ENCODE measurements around the gene PARD3B. TPM values are rescaled to one million over a fixed set of nuclear protein-coding genes. Genes with fewer than 3 reads are reported as not detected.
A peak's percentile ranks its signal among the peaks of the same experiment; 100 is the strongest.

The PARD3B gene
- total RNA-seq, 2 donors from 2014 or later, result 14.7 to 25.0 TPM

DNA sequence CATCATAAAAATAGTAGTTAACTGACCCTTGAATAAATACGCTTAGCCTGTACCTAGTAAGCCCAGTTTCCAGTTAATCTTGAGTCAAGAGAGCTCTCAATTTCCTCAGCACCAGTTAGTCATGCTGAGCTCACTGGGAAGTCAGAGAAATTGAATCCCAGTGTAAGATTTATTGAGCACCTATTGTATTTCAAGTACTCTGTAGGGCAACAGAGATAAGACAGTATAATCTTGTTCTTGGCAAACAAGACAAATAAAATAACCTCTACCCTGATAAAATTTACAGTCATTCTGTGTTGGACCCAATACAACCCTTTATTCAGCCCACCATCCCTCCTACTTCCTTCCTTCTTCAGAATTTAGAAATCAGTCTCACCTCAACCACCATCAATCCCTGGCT, 1065.2 kb downstream of the PARD3B start:
- Histone ChIP-seq H3K4me1 (replicated peaks) (no peaks in the 10 kb centered on the region), H3K36me3 (no peaks in the 10 kb centered on the region), H3K9me3 (no peaks in the 10 kb centered on the region), H3K4me3 (no peak overlapping the region), H3K27me3 (replicated peaks; ENCODE audit: insufficient read depth) (no peaks in the 10 kb centered on the region), H3K27ac (no peak overlapping the region)
- TF ChIP-seq POLR2A (IDR thresholded peaks at IDR 0.05), result no peak
- TF ChIP-seq, protein P1, sequence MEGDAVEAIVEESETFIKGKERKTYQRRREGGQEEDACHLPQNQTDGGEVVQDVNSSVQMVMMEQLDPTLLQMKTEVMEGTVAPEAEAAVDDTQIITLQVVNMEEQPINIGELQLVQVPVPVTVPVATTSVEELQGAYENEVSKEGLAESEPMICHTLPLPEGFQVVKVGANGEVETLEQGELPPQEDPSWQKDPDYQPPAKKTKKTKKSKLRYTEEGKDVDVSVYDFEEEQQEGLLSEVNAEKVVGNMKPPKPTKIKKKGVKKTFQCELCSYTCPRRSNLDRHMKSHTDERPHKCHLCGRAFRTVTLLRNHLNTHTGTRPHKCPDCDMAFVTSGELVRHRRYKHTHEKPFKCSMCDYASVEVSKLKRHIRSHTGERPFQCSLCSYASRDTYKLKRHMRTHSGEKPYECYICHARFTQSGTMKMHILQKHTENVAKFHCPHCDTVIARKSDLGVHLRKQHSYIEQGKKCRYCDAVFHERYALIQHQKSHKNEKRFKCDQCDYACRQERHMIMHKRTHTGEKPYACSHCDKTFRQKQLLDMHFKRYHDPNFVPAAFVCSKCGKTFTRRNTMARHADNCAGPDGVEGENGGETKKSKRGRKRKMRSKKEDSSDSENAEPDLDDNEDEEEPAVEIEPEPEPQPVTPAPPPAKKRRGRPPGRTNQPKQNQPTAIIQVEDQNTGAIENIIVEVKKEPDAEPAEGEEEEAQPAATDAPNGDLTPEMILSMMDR (IDR thresholded peaks at IDR 0.05), result no peak
- no peak for TF ChIP-seq POLR2AphosphoS5 (IDR thresholded peaks at IDR 0.05)
- WGBS, result 67% methylated on average over 1 of the region's 1 CpG
- intact Hi-C loops (cut with DNase I), result no loop called here
- no peak for DNase-seq (ENCODE audit: low spot score)

DNA sequence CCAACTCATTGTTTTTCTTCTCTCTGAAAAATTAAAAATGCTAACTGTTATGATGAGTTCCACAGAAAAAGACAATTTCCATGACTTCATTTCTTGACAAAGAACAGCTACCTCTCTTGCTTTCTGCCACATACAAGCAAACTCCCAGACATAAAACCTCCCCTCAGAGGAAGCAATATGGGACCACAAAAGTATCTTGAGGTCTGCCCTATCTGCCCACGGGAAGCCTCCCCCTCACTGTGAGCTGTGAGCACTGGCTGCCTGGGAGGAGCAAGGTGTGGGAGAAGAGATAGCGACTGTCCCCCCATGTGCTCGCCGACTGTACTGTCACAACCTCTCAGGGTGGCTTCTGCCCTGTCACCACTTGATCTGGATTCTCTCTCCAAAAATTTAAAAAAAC, 1067.4 kb downstream of the PARD3B start:
- Histone ChIP-seq H3K27ac (no peak overlapping the region), H3K36me3 (no peaks in the 10 kb centered on the region), H3K9me3 (no peaks in the 10 kb centered on the region), H3K4me3 (no peak overlapping the region), H3K4me1 (replicated peaks) (no peaks in the 10 kb centered on the region), H3K27me3 (replicated peaks; ENCODE audit: insufficient read depth) (no peaks in the 10 kb centered on the region)
- WGBS, result 75% methylated on average over 4 of the region's 4 CpGs
- intact Hi-C loops (cut with DNase I), result no loop called here
- TF ChIP-seq, protein P1 (IDR thresholded peaks at IDR 0.05), result no peak
- TF ChIP-seq POLR2AphosphoS5 (IDR thresholded peaks at IDR 0.05), result no peak
- TF ChIP-seq POLR2A (IDR thresholded peaks at IDR 0.05), result no peak
- DNase-seq (ENCODE audit: low spot score), result no peak

DNA sequence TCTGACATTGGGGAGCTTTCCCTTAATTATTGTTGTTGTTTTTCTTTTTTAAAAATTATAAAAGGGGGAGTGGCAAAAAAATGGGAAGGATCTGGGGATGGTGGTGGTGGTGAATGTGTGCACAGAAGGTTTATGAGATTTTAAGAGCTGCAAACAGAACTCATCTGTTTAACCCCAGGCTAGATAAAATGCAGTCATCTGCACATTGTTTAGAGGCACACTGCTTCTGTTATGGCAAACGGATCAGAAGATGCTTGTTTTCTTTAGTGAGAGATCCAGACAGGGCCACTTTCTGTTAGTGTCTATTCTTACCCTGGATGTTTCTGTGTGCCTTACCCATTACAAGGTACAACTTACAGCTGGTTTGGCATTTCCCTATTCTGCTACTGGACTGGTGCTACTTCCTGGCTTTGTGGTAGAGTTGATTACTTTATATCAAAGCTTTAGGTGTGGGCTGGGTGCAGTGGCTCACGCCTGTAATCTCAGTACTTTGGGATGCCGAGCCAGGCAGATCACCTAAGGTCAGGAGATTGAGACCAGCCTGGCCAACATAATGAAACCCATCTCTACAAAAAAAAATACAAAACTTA, 1068.8 kb downstream of the PARD3B start:
- Histone ChIP-seq H3K27ac (no peak overlapping the region), H3K36me3 (no peaks in the 10 kb centered on the region), H3K27me3 (replicated peaks; ENCODE audit: insufficient read depth) (no peaks in the 10 kb centered on the region), H3K4me3 (no peak overlapping the region), H3K4me1 (replicated peaks) (no peaks in the 10 kb centered on the region), H3K9me3 (no peaks in the 10 kb centered on the region)
- intact Hi-C loops (cut with DNase I), result no loop called here
- TF ChIP-seq POLR2A (IDR thresholded peaks at IDR 0.05) (no peak), POLR2AphosphoS5 (IDR thresholded peaks at IDR 0.05) (no peak)
- no peak for DNase-seq (ENCODE audit: low spot score)
- WGBS, result 63% methylated on average over 3 of the region's 3 CpGs

DNA sequence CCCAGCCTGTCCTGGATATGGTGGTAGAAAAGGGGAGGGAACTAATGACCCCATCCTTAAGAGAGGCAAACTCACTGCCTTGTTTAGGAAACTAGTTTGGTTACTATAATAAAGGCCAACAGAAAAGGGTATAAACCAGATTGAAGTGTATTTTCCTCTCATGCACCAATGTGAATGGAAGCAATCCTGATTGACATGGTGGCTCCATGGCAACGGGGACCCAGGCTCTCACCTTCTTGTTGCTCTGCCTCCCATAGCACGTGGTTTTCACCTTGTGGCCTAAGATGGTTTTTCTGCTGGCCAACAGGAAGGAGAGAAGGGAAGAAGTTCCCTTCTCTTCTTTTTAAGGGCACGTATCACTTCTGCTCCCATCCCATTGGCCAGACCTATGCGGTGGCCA, 1069.7 kb downstream of the PARD3B start:
- H3K4me3 ChIP-seq, result no peak overlapping the region
- WGBS, result 87% methylated on average over 4 of the region's 4 CpGs

DNA sequence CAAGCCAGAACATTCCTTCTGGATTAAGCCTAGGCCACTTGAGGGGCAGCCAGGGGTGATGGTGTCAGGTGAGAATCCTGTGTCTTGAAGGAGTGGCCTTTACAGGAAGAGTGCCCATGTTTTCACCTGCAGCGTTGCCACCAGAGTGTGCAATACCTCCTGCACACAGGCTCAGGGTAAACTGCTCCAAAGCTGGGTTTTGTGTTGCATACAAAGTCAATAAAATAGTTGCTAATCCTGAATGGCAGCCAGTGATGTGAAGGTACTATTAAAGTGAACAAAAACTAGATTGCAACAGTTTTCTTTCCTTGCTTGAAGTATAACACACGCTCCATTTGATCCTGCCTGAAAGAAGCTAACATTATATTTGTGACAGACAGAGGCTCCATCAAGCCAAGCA, 1072.6 kb downstream of the PARD3B start:
- Histone ChIP-seq H3K36me3 (no peaks in the 10 kb centered on the region), H3K4me3 (no peak overlapping the region), H3K27ac (no peak overlapping the region), H3K27me3 (replicated peaks; ENCODE audit: insufficient read depth) (no peaks in the 10 kb centered on the region), H3K9me3 (no peaks in the 10 kb centered on the region), H3K4me1 (replicated peaks) (no peaks in the 10 kb centered on the region)
- 40% methylated on average over 2 of the region's 2 CpGs for WGBS
- TF ChIP-seq POLR2A (IDR thresholded peaks at IDR 0.05) (no peak), POLR2AphosphoS5 (IDR thresholded peaks at IDR 0.05) (peak; percentile 66)
- TF ChIP-seq, protein P1 (IDR thresholded peaks at IDR 0.05), result peak in 2 of 4 experiments; percentile 33 to 35
- peak; percentile 51 for DNase-seq (ENCODE audit: low spot score)
- intact Hi-C loops (cut with DNase I), result no loop called here

More for the DNA sequence above, 1069.7 kb downstream of the PARD3B start:
- H3K4me1 ChIP-seq (replicated peaks), result no peaks in the 10 kb centered on the region
- no peaks in the 10 kb centered on the region for H3K36me3 ChIP-seq
- TF ChIP-seq POLR2A (IDR thresholded peaks at IDR 0.05) (no peak), POLR2AphosphoS5 (IDR thresholded peaks at IDR 0.05) (no peak)
- TF ChIP-seq, protein P1 (IDR thresholded peaks at IDR 0.05), result no peak
- H3K27ac ChIP-seq, result no peak overlapping the region
- no peaks in the 10 kb centered on the region for H3K27me3 ChIP-seq (replicated peaks; ENCODE audit: insufficient read depth)
- intact Hi-C loops (cut with DNase I), result no loop called here
- DNase-seq (ENCODE audit: low spot score), result no peak
- H3K9me3 ChIP-seq, result no peaks in the 10 kb centered on the region

Data from prostate gland (tissue), 2 donors.